GM12874 (cell line): ENCODE measurements around the gene CRHBP.

Experiments
- TF ChIP-seq, protein P1 (sequence below): IDR thresholded peaks from 2 replicates; pipeline ENCODE4 v1.5.1; 2011; ENCODE audit warnings: low read depth, mild to moderate bottlenecking, control low read depth, low read length, moderate library complexity; ENCODE audit not compliant: insufficient read depth

The CRHBP gene

DNA sequence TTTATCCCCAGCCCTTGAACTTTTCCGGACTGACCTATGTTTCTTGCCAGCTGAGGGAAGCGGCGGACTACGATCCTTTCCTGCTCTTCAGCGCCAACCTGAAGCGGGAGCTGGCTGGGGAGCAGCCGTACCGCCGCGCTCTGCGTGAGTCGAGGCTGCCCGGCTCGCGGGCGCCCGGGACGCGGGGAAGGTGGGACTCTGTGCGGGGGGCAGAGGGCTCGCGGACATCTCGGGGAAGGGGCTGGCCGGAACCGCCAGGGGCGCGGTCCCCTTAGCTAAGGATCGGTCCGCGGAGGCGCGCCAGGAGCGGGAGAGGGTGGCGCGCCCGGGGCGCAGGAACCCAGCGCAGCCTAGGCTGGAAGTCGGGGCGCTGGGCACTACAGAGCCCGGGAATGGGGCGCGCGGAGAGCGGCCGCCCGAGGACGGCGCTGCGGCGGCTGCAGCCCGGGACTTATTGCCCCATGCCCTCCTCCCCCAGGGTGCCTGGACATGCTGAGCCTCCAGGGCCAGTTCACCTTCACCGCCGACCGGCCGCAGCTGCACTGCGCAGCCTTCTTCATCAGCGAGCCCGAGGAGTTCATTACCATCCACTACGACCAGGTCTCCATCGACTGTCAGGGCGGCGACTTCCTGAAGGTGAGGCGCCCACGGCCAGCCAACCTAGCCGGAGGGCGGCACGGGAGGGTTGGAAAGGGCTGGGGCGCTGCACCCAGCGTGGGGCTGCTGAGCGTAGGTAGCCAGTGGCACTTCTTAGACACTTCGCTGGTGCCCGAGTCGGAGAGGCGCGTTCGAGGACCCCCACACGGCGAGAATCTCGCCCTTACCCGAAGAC, 922 bp downstream of the CRHBP start:
- TF ChIP-seq, protein P1, sequence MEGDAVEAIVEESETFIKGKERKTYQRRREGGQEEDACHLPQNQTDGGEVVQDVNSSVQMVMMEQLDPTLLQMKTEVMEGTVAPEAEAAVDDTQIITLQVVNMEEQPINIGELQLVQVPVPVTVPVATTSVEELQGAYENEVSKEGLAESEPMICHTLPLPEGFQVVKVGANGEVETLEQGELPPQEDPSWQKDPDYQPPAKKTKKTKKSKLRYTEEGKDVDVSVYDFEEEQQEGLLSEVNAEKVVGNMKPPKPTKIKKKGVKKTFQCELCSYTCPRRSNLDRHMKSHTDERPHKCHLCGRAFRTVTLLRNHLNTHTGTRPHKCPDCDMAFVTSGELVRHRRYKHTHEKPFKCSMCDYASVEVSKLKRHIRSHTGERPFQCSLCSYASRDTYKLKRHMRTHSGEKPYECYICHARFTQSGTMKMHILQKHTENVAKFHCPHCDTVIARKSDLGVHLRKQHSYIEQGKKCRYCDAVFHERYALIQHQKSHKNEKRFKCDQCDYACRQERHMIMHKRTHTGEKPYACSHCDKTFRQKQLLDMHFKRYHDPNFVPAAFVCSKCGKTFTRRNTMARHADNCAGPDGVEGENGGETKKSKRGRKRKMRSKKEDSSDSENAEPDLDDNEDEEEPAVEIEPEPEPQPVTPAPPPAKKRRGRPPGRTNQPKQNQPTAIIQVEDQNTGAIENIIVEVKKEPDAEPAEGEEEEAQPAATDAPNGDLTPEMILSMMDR, result no peak

DNA sequence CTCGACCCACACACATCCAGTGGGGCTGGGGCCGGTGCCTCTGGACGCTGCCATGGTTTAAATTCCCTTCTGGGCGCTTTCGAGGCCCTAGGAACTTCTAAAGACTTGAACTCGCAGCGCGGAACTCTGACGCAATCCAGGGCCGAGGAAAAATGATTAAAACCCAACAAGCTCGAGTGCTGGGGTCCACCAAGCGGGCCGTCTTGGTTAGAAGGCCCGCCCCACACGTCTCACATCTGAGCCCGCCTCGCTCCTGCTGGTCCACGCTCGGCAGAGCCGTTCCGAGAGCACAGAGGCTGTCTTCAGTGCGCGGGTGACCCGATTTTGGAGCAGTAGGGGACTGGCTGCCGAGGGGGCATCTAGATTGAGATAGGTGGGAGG, 1.5 kb downstream of the CRHBP start:
- TF ChIP-seq, protein P1, result no peak

DNA sequence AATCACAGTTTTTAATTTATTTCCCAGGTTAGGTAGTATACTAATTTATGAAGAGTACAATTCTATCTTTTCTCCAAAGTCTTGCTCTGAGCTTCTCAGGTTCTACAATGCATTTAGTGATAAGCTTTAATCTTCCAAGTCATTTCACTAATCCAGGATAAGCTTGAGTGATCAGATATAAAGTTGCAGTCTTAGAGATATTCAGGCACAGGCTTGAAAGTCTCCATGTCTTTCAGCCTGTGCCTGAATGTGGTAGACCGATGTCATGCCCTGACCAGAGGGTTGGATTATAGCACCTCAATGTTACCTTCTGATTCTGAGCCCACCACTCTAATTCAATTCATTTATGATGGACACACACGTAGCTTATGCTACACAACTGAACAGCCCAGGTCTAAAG, 3.2 kb downstream of the CRHBP start:
- TF ChIP-seq, protein P1, result no peak

DNA sequence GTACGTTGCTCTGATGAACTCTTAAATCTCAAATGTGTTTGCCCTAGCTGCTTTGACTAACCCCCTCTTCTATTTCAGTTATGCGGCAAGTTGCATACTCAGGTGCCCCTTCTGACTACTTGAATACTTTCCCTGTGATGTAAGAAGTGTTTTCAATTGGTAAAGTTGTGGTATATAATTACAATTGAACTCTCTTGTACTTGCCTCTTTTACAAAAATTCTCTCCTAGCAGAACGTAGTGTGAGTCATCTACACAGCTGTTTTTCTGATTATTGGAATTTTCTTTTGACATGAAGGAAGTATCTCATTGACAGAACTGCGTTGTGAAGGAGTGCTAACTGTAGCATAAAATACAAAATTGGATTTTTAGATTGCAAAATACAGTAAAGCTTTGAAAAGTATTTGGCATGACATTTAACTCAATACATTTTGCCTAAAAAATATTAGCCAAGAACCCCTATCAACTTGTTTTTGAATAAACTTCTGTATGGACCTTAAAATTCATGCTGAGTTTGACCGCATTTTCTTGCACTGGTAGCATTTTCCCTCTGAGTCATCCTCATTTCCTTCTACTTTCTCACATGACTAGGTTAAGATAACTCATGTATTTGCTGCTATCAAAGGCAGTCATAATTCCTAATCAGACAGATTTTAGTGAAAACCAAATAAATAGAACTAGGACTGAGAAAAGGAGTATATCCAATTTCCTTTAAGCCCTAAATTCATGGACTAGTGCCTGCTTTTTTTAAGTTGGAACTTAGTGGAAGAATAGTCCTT, 6.3 kb downstream of the CRHBP start:
- TF ChIP-seq, protein P1, result no peak

DNA sequence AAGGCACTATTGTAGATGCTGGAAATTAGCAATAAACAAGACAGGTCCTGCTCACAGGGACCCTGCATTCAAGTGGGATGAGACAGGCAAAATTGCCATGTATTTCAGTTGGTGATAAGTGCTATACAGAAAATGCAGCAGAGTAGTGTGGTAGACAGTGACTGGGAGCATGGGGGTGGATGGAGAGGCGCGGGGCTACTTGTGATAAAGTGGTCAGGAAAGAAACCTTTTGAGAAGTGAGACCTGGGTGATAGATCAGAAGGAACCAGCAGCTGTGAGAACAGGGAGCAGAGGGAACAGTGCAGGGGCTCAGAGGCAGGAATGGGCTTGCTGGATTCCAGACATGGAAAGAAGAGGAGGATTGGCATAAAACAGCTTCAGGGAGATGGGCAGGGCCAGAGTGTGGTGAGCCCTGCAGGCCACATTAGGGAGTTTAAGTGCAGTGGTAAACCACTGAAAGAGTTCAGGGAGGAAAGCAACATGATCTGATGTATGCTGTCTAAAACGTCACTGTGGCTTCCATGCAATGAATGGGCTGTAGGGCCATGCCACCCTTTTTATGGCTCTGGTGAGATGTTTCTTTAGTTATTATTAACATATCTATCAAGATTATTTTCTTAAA, 7.3 kb downstream of the CRHBP start:
- TF ChIP-seq, protein P1, result no peak

DNA sequence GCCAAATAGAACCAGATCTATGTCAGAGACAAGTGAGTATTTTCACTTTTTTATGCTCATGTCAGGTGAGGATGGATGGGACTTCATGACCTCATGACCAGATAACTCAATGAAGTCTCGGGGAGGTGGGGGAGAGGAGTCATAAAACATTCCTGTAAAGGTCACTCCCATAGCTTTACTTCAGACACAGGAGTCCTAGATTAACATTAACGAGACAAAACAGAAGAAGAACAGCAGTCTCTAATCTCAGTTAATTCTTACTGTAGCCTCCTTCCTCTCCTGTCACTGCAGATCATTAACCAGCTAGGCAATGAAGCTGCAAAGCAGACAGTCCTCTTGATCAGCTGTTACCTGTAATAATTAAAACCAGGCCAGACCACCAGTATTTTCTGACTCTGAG, 11.2 kb downstream of the CRHBP start:
- TF ChIP-seq, protein P1, result no peak

DNA sequence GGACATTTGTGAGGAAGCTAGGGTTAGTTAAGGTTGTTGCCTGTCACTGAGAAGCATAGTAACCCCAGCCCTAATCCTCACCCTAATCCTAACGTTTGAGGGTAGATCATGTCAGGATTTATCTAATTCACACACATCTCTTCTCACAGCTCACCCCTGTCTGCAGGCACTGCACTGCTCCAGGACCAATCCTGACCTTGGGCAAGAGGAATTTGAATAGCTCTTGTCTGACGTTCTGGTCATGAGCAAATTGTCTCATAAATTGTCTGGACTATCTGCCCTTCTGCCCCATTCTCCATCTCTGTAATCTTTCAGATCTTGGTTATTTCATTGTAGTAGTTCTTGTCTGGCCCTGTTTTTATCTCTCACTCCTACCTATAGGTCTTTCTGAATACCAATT, 18.7 kb downstream of the CRHBP start:
- TF ChIP-seq, protein P1, result no peak
